GM19397 (cell line): ENCODE measurements around the gene CACNA2D4.

Experiments
- ATAC-seq: cut with Tn5 transposase; IDR thresholded peaks from one replicate; pipeline ENCODE4 v1.9.1; 2021; ENCODE audit warnings: mild to moderate bottlenecking, moderate library complexity; ENCODE audit not compliant: unreplicated experiment

The CACNA2D4 gene

GRCh38 chr12:1836241-1836803 lies 82.1 kb downstream of the CACNA2D4 start:
- ATAC-seq: no peak

GRCh38 chr12:1835211-1836131 lies 83.0 kb downstream of the CACNA2D4 start:
- ATAC-seq: no peak

- ATAC-seq: no peak
Observed at GRCh38 chr12:1834186-1834925, 84.1 kb downstream of the CACNA2D4 start.

GRCh38 chr12:1833596-1834028 lies 84.8 kb downstream of the CACNA2D4 start:
- ATAC-seq: no peak

GRCh38 chr12:1832801-1833595 lies 85.5 kb downstream of the CACNA2D4 start:
- no peak for ATAC-seq

GRCh38 chr12:1830981-1831963 lies 87.2 kb downstream of the CACNA2D4 start:
- ATAC-seq: no peak

GRCh38 chr12:1830401-1830845 lies 88.0 kb downstream of the CACNA2D4 start:
- no peak for ATAC-seq

- no peak for ATAC-seq
Observed at GRCh38 chr12:1829306-1829900, 89.0 kb downstream of the CACNA2D4 start.

- no peak for ATAC-seq
Observed at GRCh38 chr12:1828856-1829255, 89.6 kb downstream of the CACNA2D4 start.

GRCh38 chr12:1827826-1828805 lies 90.3 kb downstream of the CACNA2D4 start:
- ATAC-seq: no peak

GRCh38 chr12:1826867-1827705 lies 91.4 kb downstream of the CACNA2D4 start:
- no peak for ATAC-seq

- ATAC-seq: no peak
Observed at GRCh38 chr12:1826401-1826800, 92.1 kb downstream of the CACNA2D4 start.

GRCh38 chr12:1825382-1826102 lies 92.9 kb downstream of the CACNA2D4 start:
- ATAC-seq: no peak

- ATAC-seq: no peak
Observed at GRCh38 chr12:1823237-1823636, 95.2 kb downstream of the CACNA2D4 start.

- ATAC-seq: no peak
Observed at GRCh38 chr12:1822699-1823098, 95.8 kb downstream of the CACNA2D4 start.

- ATAC-seq: no peak
Observed at GRCh38 chr12:1821805-1822204, 96.6 kb downstream of the CACNA2D4 start.
